IMR-90 (cell line): Measurements from ENCODE around the gene ECM1. TPM values are rescaled to one million over a fixed set of nuclear protein-coding genes. Genes with fewer than 3 reads are reported as not detected.

Source experiments
- ATAC-seq: fragments of 200-7000 bp; cut with Tn5 transposase; 2 replicates; pipeline ENCODE4 v1.9.1; 2020; ENCODE audit warnings: low read depth, mild to moderate bottlenecking, moderate library complexity
- BruUV-seq: library from RNA; stranded (reverse); fragments of 400-500 nt; replicated peaks from 2 replicates; lab custom pipeline; 2021; lab: Mats Ljungman, UMichigan
- CTCF ChIA-PET: fragments of 300-600 bp; formaldehyde crosslinking; extraction: SDS; loops from one replicate; lab custom pipeline; 2021; ENCODE audit warnings: antibody characterized with exemption; lab: Yijun Ruan, JAX
- POLR2A ChIA-PET: fragments of 300-600 bp; sonication (Branson Sonifier 250); formaldehyde crosslinking; loops from one replicate; lab custom pipeline; 2022; ENCODE audit warnings: antibody characterized with exemption; ENCODE audit not compliant: unreplicated experiment; lab: Charles Lee
- DNase-seq: peaks from one replicate; pipeline ENCODE4 v3.0.0; 2013
- H2AFZ ChIP-seq: replicated peaks from 2 replicates; pipeline ENCODE3; 2013; ENCODE audit warnings: low read length, mild to moderate bottlenecking; ENCODE audit not compliant: poor library complexity
- H2AK5ac ChIP-seq: 2 replicates; pipeline ENCODE4 v1.6.1; 2013; ENCODE audit warnings: low read depth, low read length, inconsistent platforms
- H2AK9ac ChIP-seq: replicated peaks from 2 replicates; pipeline ENCODE3; 2013; ENCODE audit warnings: mild to moderate bottlenecking, low read depth, low read length, moderate library complexity; ENCODE audit not compliant: poor library complexity
- H2BK120ac ChIP-seq: 2 replicates; pipeline ENCODE4 v1.6.1; 2013; ENCODE audit warnings: low read depth, low read length, inconsistent platforms
- H2BK15ac ChIP-seq: 3 replicates; pipeline ENCODE4 v1.6.1; 2013; ENCODE audit warnings: low read depth, low read length, inconsistent platforms
- H2BK20ac ChIP-seq: 2 replicates; pipeline ENCODE4 v1.6.1; 2013; ENCODE audit warnings: low read depth, mild to moderate bottlenecking, inconsistent platforms, low read length, moderate library complexity
- H2BK5ac ChIP-seq: 2 replicates; pipeline ENCODE4 v1.6.1; 2013; ENCODE audit warnings: mild to moderate bottlenecking, low read depth, low read length, inconsistent platforms; ENCODE audit not compliant: poor library complexity, severe bottlenecking
- H3K14ac ChIP-seq: replicated peaks from 2 replicates; pipeline ENCODE4 v1.6.1; 2013; ENCODE audit warnings: low read depth, low read length, inconsistent platforms
- H3K18ac ChIP-seq: 2 replicates; pipeline ENCODE4 v1.6.1; 2013; ENCODE audit warnings: low read depth, low read length, control low read depth
- H3K23ac ChIP-seq: 2 replicates; pipeline ENCODE4 v1.6.1; 2013; ENCODE audit warnings: low read depth, low read length, inconsistent platforms
- H3K27ac ChIP-seq: 2 replicates; pipeline ENCODE4 v1.5.1; 2013; ENCODE audit warnings: mild to moderate bottlenecking, control low read depth, low read length; ENCODE audit not compliant: insufficient read depth
- H3K27me3 ChIP-seq: 2 replicates; pipeline ENCODE4 v1.6.1; 2013; ENCODE audit warnings: low read length; ENCODE audit not compliant: control insufficient read depth, insufficient read depth
- H3K36me3 ChIP-seq: 2 replicates; pipeline ENCODE4 v1.6.1; 2013; ENCODE audit warnings: low read length, mixed read lengths; ENCODE audit not compliant: control insufficient read depth, insufficient read depth
- H3K4ac ChIP-seq: 2 replicates; pipeline ENCODE4 v1.6.1; 2013; ENCODE audit warnings: low read depth, low read length, inconsistent platforms
- H3K4me1 ChIP-seq: 2 replicates; pipeline ENCODE4 v1.6.1; 2013; ENCODE audit warnings: low read length, mixed read lengths; ENCODE audit not compliant: control insufficient read depth, insufficient read depth
- H3K4me2 ChIP-seq: 2 replicates; pipeline ENCODE4 v1.6.1; 2013; ENCODE audit warnings: low read depth, mild to moderate bottlenecking, control low read depth, low read length, moderate library complexity
- H3K4me3 ChIP-seq: 2 replicates; pipeline ENCODE4 v1.5.1; 2013; ENCODE audit warnings: low read depth, mild to moderate bottlenecking, control low read depth, low read length, moderate library complexity; ENCODE audit not compliant: insufficient read depth
- H3K56ac ChIP-seq: 2 replicates; pipeline ENCODE4 v1.6.1; 2013; ENCODE audit warnings: low read length, inconsistent platforms; ENCODE audit not compliant: insufficient read depth; ENCODE audit errors: extremely low read depth
- H3K79me1 ChIP-seq, 2 experiments: 2 replicates each; pipeline ENCODE4 v1.6.1; 2013; ENCODE audit warnings: low read length in 2 of 2, inconsistent platforms in 1 of 2, low read depth in 1 of 2
- H3K9ac ChIP-seq: 2 replicates; pipeline ENCODE4 v1.6.1; 2013; ENCODE audit warnings: low read depth, low read length, control low read depth
- H3K9me1 ChIP-seq: 2 replicates; pipeline ENCODE4 v1.6.1; 2013; ENCODE audit warnings: low read length, inconsistent platforms; ENCODE audit not compliant: insufficient read depth
- H3K9me3 ChIP-seq: 2 replicates; pipeline ENCODE4 v1.6.1; 2013; ENCODE audit warnings: low read length; ENCODE audit not compliant: control insufficient read depth, insufficient read depth
- H4K20me1 ChIP-seq: 2 replicates; pipeline ENCODE4 v1.6.1; 2013; ENCODE audit warnings: low read length, inconsistent platforms; ENCODE audit not compliant: insufficient read depth
- H4K5ac ChIP-seq: 2 replicates; pipeline ENCODE4 v1.6.1; 2013; ENCODE audit warnings: mild to moderate bottlenecking, low read depth, low read length, control low read depth
- H4K8ac ChIP-seq, 2 experiments: 2 replicates each; pipeline ENCODE4 v1.6.1; 2013; ENCODE audit warnings: low read depth in 2 of 2, low read length in 2 of 2, control low read depth in 1 of 2, inconsistent platforms in 1 of 2
- H4K91ac ChIP-seq: 2 replicates; pipeline ENCODE4 v1.6.1; 2013; ENCODE audit warnings: low read depth, low read length, inconsistent platforms; ENCODE audit not compliant: insufficient read depth
- FOS ChIP-seq: fragments of 150-350 bp; IDR thresholded peaks from 2 replicates; pipeline ENCODE4 v1.6.1; 2016; ENCODE audit warnings: low read depth, low read length
- MXI1 ChIP-seq: IDR thresholded peaks from 2 replicates; pipeline ENCODE4 v1.6.1; 2012; ENCODE audit warnings: low read depth, mild to moderate bottlenecking, low read length, moderate library complexity, borderline replicate concordance
- WGBS, 2 experiments: methylation state at CpG; one replicate each; pipeline versions ENCODE4 v1.1.5 to v1.1.7; 2013; ENCODE audit warnings: missing lambda C conversion rate in 2 of 2; ENCODE audit not compliant: insufficient read length in 1 of 2; ENCODE audit errors: extremely low coverage in 2 of 2; 5-methylcytosine and 5-hydroxymethylcytosine counted together
- dilution Hi-C: fragments of 300-500 bp; cut with HindIII; formaldehyde crosslinking; loops from one replicate; pipeline ENCODE4 v1.14.3; 2018; ENCODE audit warnings: low sequenced_read_pairs; ENCODE audit not compliant: unreplicated experiment
- in situ Hi-C: fragments of 300-500 bp; cut with MboI; formaldehyde crosslinking; loops from 3 replicates; pipeline ENCODE4 v1.14.3; 2019; ENCODE audit warnings: low sequenced_read_pairs, inconsistent platforms, mixed read lengths
- intact Hi-C: fragments of 100-400 bp; cut with micrococcal nuclease; formaldehyde crosslinking; loops from 2 replicates; pipeline ENCODE4 v1.10.0; 2022
- polyA plus RNA-seq, 3 experiments: library from polyadenylated mRNA; depleted of rRNA; stranded (reverse); fragments of >200 nt; gene quantifications; 2 replicates each; pipeline ENCODE4 v1.2.3, GENCODE V29; 2012; ENCODE audit warnings: low replicate concordance in 1 of 3
- total RNA-seq: library from RNA; depleted of rRNA; stranded (reverse); fragments of >200 nt; gene quantifications from 2 replicates; pipeline ENCODE4 v1.2.3, GENCODE V29; 2012
- TF ChIP-seq, protein P1 (sequence below): conservative IDR thresholded peaks from 2 replicates; pipeline ENCODE4 v1.5.1; 2012; ENCODE audit warnings: mild to moderate bottlenecking, low read depth, low read length, improper control_type of control experiment
- TF ChIP-seq, protein P2 (sequence below): fragments of 150-350 bp; IDR thresholded peaks from 2 replicates; pipeline ENCODE4 v1.6.1; 2017; ENCODE audit warnings: mild to moderate bottlenecking, antibody characterized with exemption, low read length, low read depth

Gene ECM1
- total and polyA plus RNA-seq, 2 of the 4 experiments (the other 2 are of a cell fraction): 20.1 to 230 TPM

DNA sequence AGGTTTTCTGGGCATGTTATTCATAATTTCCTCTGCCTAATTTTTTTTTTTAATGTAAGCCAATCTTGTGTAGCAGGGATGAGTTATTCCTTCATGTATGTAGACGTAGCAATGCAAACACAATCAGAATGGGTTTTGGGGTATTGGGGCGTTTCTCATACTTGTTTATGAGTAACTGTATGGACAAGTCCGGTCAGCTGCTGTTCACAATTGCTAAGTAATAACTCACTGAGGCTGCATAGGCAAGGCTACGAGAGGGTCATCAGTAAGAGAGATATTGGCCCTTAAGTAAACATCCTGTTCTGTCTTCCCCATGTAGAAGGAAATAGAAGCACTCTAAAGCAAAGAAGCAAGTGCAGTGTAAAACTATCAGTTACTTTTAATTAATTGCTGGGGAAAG lies 30.2 kb upstream of the ECM1 start:
- DNase-seq (peak; percentile 85), ATAC-seq (peak; percentile 88)
- H3K23ac ChIP-seq: no peak overlapping the region
- no peak overlapping the region for H3K56ac ChIP-seq
- no peak overlapping the region for H2BK120ac ChIP-seq
- peak overlapping the region; percentile 36; the same call in 1 of the 2 replicates for H3K4me2 ChIP-seq
- H2AK5ac ChIP-seq: no peak overlapping the region
- H3K27ac ChIP-seq: no peak overlapping the region
- H4K91ac ChIP-seq: no peak overlapping the region
- no peak overlapping the region for H2AK9ac ChIP-seq
- peaks cover 4% of the 10 kb centered on the region for H3K9me1 ChIP-seq
- H3K79me1 ChIP-seq: peaks cover 3 to 4% of the 10 kb centered on the region in 2 experiments; a peak in 1 of 4 replicates
- no peak overlapping the region; the same call in 1 of the 2 replicates for H3K4ac ChIP-seq
- H3K4me3 ChIP-seq: no peak overlapping the region
- H3K14ac ChIP-seq: no peak overlapping the region
- no peak overlapping the region for H2BK20ac ChIP-seq
- H3K36me3 ChIP-seq: peaks cover 2% of the 10 kb centered on the region; the same call in 1 of the 2 replicates
- WGBS, 2 experiments: no CpG with 5 or more reads among the region's 4 CpGs
- no peak overlapping the region for H4K8ac ChIP-seq
- no peaks in the 10 kb centered on the region for H3K27me3 ChIP-seq
- dilution Hi-C loops (no loop called here), in situ Hi-C loops (no loop called here), intact Hi-C loops (no loop called here)
- H4K20me1 ChIP-seq: no peaks in the 10 kb centered on the region
- TF ChIP-seq MXI1 (no peak), FOS (0 out of 2 replicates have a peak, but pooled peaks have one; percentile 12)
- TF ChIP-seq, protein P1, sequence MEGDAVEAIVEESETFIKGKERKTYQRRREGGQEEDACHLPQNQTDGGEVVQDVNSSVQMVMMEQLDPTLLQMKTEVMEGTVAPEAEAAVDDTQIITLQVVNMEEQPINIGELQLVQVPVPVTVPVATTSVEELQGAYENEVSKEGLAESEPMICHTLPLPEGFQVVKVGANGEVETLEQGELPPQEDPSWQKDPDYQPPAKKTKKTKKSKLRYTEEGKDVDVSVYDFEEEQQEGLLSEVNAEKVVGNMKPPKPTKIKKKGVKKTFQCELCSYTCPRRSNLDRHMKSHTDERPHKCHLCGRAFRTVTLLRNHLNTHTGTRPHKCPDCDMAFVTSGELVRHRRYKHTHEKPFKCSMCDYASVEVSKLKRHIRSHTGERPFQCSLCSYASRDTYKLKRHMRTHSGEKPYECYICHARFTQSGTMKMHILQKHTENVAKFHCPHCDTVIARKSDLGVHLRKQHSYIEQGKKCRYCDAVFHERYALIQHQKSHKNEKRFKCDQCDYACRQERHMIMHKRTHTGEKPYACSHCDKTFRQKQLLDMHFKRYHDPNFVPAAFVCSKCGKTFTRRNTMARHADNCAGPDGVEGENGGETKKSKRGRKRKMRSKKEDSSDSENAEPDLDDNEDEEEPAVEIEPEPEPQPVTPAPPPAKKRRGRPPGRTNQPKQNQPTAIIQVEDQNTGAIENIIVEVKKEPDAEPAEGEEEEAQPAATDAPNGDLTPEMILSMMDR: no peak
- TF ChIP-seq, protein P2, sequence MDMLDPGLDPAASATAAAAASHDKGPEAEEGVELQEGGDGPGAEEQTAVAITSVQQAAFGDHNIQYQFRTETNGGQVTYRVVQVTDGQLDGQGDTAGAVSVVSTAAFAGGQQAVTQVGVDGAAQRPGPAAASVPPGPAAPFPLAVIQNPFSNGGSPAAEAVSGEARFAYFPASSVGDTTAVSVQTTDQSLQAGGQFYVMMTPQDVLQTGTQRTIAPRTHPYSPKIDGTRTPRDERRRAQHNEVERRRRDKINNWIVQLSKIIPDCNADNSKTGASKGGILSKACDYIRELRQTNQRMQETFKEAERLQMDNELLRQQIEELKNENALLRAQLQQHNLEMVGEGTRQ: peak; percentile 70
- ChIA-PET POLR2A (no interaction called here), CTCF (no interaction called here)
- no peaks in the 10 kb centered on the region for H3K9me3 ChIP-seq
- peaks cover 9% of the 10 kb centered on the region for H3K4me1 ChIP-seq
- H4K5ac ChIP-seq: peak overlapping the region; percentile 29; the same call in 1 of the 2 replicates
- no peak overlapping the region for H2AFZ ChIP-seq
- BruUV-seq: no TSS peak
- H3K9ac ChIP-seq: no peak overlapping the region
- peak overlapping the region; percentile 24 for H2BK5ac ChIP-seq
- H3K18ac ChIP-seq: no peak overlapping the region; the same call in 1 of the 2 replicates
- H2BK15ac ChIP-seq: no peak overlapping the region
